SU-DHL-6 (cell line): ENCODE measurements around the gene ALK.

Experiments
- H2AFZ ChIP-seq: fragments of 200-600 bp; sonication (generic); 2 replicates; pipeline ENCODE4 v1.6.1; 2014; ENCODE audit warnings: low read depth, mild to moderate bottlenecking, moderate library complexity, mixed read lengths, antibody characterized with exemption, low read length; ENCODE audit not compliant: severe bottlenecking
- H3F3A ChIP-seq: fragments of 200-600 bp; shearing (Covaris generic); 2 replicates; pipeline ENCODE4 v1.6.0; 2016; ENCODE audit warnings: antibody characterized with exemption, mild to moderate bottlenecking; ENCODE audit not compliant: insufficient read depth
- H3K27ac ChIP-seq: fragments of 200-600 bp; sonication (generic); 2 replicates; pipeline ENCODE4 v1.5.1; 2016; ENCODE audit warnings: low read depth, mild to moderate bottlenecking, low read length, moderate library complexity, mixed read lengths
- H3K27me3 ChIP-seq: fragments of 200-600 bp; sonication (generic), shearing (Covaris generic); 2 replicates; pipeline ENCODE4 v1.6.0; 2014; ENCODE audit warnings: mild to moderate bottlenecking, low read length
- H3K36me3 ChIP-seq: fragments of 200-600 bp; sonication (generic); 2 replicates; pipeline ENCODE4 v1.6.1; 2014; ENCODE audit warnings: mild to moderate bottlenecking, low read length, mixed read lengths
- H3K4me2 ChIP-seq: fragments of 300-600, 200-600 bp; shearing (Covaris generic), sonication (generic); 2 replicates; pipeline ENCODE4 v1.6.0; 2014; ENCODE audit warnings: low read length, low read depth, mild to moderate bottlenecking; ENCODE audit not compliant: poor library complexity, severe bottlenecking
- H3K4me3 ChIP-seq: fragments of 200-600 bp; sonication (generic); 2 replicates; pipeline ENCODE4 v1.5.1; 2014; ENCODE audit warnings: antibody characterized with exemption, low read length, mild to moderate bottlenecking, mixed read lengths; ENCODE audit not compliant: insufficient read depth, poor library complexity, severe bottlenecking
- H3K79me2 ChIP-seq: fragments of 200-600 bp; sonication (generic); 2 replicates; pipeline ENCODE4 v1.6.1; 2014; ENCODE audit warnings: mild to moderate bottlenecking, low read length, moderate library complexity; ENCODE audit not compliant: insufficient read depth
- H3K9ac ChIP-seq: fragments of 200-600 bp; sonication (generic); 2 replicates; pipeline ENCODE4 v1.7.0; 2014; ENCODE audit warnings: mild to moderate bottlenecking, low read length
- H3K9me2 ChIP-seq: fragments of 200-600 bp; sonication (generic); replicated peaks from 2 replicates; pipeline ENCODE4 v1.6.1; 2014; ENCODE audit warnings: low read length; ENCODE audit not compliant: insufficient read depth
- H3K9me3 ChIP-seq: fragments of 200-600 bp; sonication (generic); 2 replicates; pipeline ENCODE4 v1.6.1; 2014; ENCODE audit warnings: low read length, mixed read lengths; ENCODE audit not compliant: insufficient read depth
- H4K20me1 ChIP-seq: fragments of 200-600 bp; sonication (generic); 2 replicates; pipeline ENCODE4 v1.6.1; 2014; ENCODE audit warnings: low read depth, mild to moderate bottlenecking, antibody characterized with exemption, low read length, moderate library complexity, mixed read lengths
- EZH2phosphoT487 ChIP-seq: fragments of 200-600 bp; sonication (generic), shearing (Covaris generic); conservative IDR thresholded peaks from 2 replicates; pipeline ENCODE4 v1.6.1; 2018; ENCODE audit warnings: mild to moderate bottlenecking, antibody characterized with exemption, low read length, moderate library complexity, mixed read lengths
- TF ChIP-seq, protein P1 (sequence below): fragments of 200-600 bp; sonication (generic); IDR thresholded peaks from one replicate; pipeline ENCODE4 v1.5.1; 2017; ENCODE audit warnings: antibody characterized with exemption, mild to moderate bottlenecking, low read length, moderate library complexity; ENCODE audit not compliant: insufficient read depth, poor library complexity, severe bottlenecking

ALK gene

DNA sequence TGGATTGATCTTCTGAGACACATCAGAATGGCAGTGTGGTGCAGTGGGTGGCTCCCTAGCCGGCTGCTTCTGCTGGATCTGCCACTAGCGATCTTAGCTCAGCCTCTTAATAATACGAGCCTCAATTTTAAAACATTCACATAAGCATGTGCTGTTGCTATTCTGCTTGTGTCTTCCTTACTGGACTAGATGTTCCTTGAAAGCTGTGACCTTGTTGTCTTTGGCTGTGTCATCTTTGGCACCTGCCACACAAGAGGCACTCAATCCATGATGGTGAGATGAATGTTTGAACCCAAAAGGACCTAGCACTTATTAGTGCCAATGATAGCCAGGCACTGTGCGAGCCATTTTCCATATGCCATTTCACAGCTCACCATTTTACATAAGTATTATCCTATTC is 393.0 kb downstream of the ALK start:
- Histone ChIP-seq H3K36me3 (no peaks in the 10 kb centered on the region), H3K27ac (no peak overlapping the region), H3K4me2 (no peak overlapping the region), H3K9me3 (no peaks in the 10 kb centered on the region), H3F3A (no peaks in the 10 kb centered on the region), H3K9me2 (no peaks in the 10 kb centered on the region), H3K9ac (no peak overlapping the region), H3K79me2 (no peaks in the 10 kb centered on the region), H4K20me1 (no peaks in the 10 kb centered on the region), H2AFZ (no peak overlapping the region), H3K27me3 (no peaks in the 10 kb centered on the region), H3K4me3 (no peak overlapping the region)
- no peak for TF ChIP-seq EZH2phosphoT487

DNA sequence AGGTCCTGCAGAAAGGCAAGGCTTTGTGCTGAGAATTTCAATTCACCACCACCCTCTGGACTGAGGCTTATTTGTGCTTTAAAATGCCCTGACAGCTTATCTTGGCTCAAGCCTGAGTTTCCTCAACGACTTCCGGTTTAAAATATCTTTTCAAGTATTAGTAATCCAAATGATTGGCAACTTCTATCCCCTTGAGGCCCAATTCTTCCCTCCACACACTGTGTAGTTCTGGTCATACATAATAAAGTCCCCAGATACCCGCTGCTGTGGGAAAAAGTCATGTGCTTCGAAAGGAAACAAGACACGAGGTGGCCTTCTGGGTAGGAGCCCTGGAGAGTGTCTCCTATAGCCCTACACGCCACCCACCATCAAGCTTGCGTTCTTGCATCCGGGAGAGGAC is 393.4 kb downstream of the ALK start:
- Histone ChIP-seq H3K4me3 (no peak overlapping the region), H3K9ac (no peak overlapping the region), H2AFZ (no peak overlapping the region), H3K36me3 (no peaks in the 10 kb centered on the region), H4K20me1 (no peaks in the 10 kb centered on the region), H3K4me2 (no peak overlapping the region), H3K9me2 (no peaks in the 10 kb centered on the region), H3F3A (no peaks in the 10 kb centered on the region), H3K27ac (no peak overlapping the region), H3K9me3 (no peaks in the 10 kb centered on the region), H3K79me2 (no peaks in the 10 kb centered on the region), H3K27me3 (no peaks in the 10 kb centered on the region)
- no peak for TF ChIP-seq EZH2phosphoT487
- TF ChIP-seq, protein P1, sequence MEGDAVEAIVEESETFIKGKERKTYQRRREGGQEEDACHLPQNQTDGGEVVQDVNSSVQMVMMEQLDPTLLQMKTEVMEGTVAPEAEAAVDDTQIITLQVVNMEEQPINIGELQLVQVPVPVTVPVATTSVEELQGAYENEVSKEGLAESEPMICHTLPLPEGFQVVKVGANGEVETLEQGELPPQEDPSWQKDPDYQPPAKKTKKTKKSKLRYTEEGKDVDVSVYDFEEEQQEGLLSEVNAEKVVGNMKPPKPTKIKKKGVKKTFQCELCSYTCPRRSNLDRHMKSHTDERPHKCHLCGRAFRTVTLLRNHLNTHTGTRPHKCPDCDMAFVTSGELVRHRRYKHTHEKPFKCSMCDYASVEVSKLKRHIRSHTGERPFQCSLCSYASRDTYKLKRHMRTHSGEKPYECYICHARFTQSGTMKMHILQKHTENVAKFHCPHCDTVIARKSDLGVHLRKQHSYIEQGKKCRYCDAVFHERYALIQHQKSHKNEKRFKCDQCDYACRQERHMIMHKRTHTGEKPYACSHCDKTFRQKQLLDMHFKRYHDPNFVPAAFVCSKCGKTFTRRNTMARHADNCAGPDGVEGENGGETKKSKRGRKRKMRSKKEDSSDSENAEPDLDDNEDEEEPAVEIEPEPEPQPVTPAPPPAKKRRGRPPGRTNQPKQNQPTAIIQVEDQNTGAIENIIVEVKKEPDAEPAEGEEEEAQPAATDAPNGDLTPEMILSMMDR = no peak

DNA sequence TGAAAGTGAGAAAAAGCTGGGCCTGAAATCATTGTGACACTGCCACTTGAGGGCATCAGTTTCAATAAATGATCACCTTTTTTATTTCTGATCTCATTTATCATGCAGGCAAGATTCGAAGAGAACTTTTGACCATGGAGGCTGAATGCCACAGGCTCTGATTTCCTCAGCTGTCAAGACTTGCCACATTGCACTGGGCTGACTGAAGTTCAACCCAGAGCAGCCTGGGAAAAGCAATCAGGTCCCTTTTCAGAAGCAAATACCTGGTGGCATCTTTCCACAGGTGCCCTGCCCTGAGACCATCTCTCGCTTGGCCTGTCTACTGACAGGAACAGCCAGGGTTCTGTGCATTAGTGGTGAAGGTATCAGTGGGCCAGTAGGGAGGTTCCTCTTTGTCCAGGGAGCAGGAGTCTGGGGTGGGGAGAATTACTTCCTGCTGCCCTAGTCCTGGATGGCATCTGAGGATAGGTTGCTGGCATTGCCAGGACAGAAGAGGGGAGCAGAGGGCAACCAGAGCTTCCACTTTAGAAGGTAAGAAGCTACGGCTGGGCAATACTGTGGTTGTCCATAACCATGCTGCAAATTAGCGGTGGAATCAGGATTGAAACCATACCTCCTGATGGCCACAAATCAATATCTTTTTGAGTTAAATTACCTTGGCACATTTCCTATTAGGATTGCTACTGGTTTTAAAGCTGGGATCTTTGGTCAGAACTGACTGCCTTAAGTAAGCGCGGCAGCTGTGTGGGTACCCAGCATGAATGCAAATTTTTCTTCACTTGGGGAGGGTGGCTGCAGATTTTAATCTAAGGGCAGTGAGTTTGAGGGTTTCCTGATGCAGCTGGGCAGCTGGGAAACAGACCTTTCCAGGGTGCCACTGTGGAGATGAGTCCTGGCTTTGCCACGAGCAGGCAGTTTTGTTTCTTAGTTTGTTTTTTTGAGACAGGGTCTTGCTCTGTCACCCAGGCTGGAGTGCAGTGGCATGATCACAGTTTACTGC is 394.5 kb downstream of the ALK start:
- TF ChIP-seq, protein P1 = no peak
- no peak for TF ChIP-seq EZH2phosphoT487
- no peaks in the 10 kb centered on the region for H3K9me2 ChIP-seq
- H3K9ac ChIP-seq = no peak overlapping the region
- H3K79me2 ChIP-seq = no peaks in the 10 kb centered on the region
- H3K9me3 ChIP-seq = no peaks in the 10 kb centered on the region
- no peaks in the 10 kb centered on the region for H3K36me3 ChIP-seq
- H4K20me1 ChIP-seq = no peaks in the 10 kb centered on the region
- no peak overlapping the region for H2AFZ ChIP-seq
- H3K4me2 ChIP-seq = no peak overlapping the region
- no peak overlapping the region for H3K4me3 ChIP-seq
- H3K27me3 ChIP-seq = no peaks in the 10 kb centered on the region
- no peaks in the 10 kb centered on the region for H3F3A ChIP-seq
- no peak overlapping the region for H3K27ac ChIP-seq

DNA sequence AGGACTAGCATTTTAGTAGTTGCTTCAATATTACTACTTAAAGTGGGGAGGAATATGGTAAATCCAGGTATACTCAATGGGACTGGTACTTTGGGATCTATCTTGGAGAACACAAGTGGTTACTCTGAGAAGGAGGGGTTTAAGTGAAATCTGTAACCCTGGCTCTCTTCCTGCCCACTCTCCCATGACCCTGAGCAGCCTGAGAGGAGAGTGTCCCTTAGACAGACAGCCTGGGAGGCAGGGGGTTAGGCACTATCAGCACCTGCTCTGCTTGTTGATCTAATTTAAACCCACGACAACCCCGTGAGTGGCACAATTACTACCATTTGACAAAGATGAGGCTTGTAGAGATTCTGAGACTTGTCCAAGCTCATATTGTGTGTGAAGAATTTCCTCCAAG is 395.5 kb downstream of the ALK start:
- Histone ChIP-seq H3K27me3 (no peaks in the 10 kb centered on the region), H3K9me2 (no peaks in the 10 kb centered on the region), H2AFZ (no peak overlapping the region), H3F3A (no peaks in the 10 kb centered on the region), H3K79me2 (no peaks in the 10 kb centered on the region), H3K9me3 (no peaks in the 10 kb centered on the region), H4K20me1 (no peaks in the 10 kb centered on the region), H3K36me3 (no peaks in the 10 kb centered on the region), H3K4me3 (no peak overlapping the region), H3K4me2 (no peak overlapping the region), H3K9ac (no peak overlapping the region), H3K27ac (no peak overlapping the region)
- TF ChIP-seq, protein P1 = no peak
- no peak for TF ChIP-seq EZH2phosphoT487
